T47D (cell line): ENCODE results near the gene RAG2.

ENCODE experiments used
- DNase-seq, 2 experiments: peaks; one replicate each; pipeline versions ENCODE4 v3.0.0 to v3.0.0-alpha.2; 2011 to 2012; ENCODE audit warnings: low read depth in 1 of 2, low spot score in 1 of 2
- JUND ChIP-seq: IDR thresholded peaks from 2 replicates; pipeline ENCODE4 v1.6.1; 2012; ENCODE audit warnings: low read depth
- in situ Hi-C: cut with HindIII; loops from 2 replicates; pipeline ENCODE4 v1.10.0; 2016; ENCODE audit warnings: low sequenced_read_pairs, low pct_unique_long_range_greater_than_20kb

The RAG2 gene

DNA sequence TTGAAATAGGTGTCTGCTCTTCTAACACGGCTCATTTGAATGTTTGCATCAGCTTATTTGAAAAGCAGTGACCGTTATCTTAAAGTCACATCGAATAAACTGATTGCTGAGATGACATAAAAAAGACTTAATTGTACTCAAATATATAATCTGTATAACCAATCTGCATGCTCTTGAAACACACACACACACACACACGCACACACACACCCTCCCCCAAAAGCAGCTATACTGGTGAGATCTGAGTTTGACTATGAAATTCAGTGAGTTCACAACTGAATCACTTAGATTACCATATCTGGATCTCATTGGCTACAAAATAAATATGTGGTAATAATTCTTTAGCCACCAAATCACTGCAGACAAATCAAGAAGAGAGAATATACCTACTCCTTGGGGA lies 7.5 kb downstream of the RAG2 start:
- no peak for TF ChIP-seq JUND
- no peak for DNase-seq
- in situ Hi-C loops: no loop called here

GRCh38 chr11:36588099-36588498 lies 9.9 kb downstream of the RAG2 start:
- no peak for TF ChIP-seq JUND
- no peak for DNase-seq
- in situ Hi-C loops: no loop called here

- no peak for DNase-seq
- no peak for TF ChIP-seq JUND
- in situ Hi-C loops: no loop called here
These were observed 11.5 kb downstream of the RAG2 start for GRCh38 chr11:36586543-36586942.

- TF ChIP-seq JUND: no peak
- no peak for DNase-seq
- in situ Hi-C loops: no loop called here
These were observed 14.4 kb downstream of the RAG2 start for GRCh38 chr11:36583667-36584066.

GRCh38 chr11:36581536-36581935 lies 16.5 kb downstream of the RAG2 start:
- no peak for DNase-seq
- in situ Hi-C loops: no loop called here
- no peak for TF ChIP-seq JUND

DNA sequence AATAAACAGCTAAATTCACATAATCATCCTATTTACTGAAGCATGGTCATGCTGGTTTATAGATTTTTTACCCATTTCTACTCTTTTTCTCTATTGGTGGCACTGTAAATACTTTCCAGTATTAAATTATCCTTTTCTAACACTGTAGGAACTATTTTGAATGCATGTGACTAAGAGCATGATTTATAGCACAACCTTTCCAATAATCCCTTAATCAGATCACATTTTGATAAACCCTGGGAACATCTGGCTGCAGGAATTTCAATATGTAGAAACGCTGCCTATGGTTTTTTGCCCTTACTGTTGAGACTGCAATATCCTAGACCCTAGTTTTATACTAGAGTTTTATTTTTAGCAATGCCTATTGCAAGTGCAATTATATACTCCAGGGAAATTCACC lies 19.6 kb downstream of the RAG2 start:
- TF ChIP-seq JUND: no peak
- DNase-seq: no peak
- in situ Hi-C loops: no loop called here

DNA sequence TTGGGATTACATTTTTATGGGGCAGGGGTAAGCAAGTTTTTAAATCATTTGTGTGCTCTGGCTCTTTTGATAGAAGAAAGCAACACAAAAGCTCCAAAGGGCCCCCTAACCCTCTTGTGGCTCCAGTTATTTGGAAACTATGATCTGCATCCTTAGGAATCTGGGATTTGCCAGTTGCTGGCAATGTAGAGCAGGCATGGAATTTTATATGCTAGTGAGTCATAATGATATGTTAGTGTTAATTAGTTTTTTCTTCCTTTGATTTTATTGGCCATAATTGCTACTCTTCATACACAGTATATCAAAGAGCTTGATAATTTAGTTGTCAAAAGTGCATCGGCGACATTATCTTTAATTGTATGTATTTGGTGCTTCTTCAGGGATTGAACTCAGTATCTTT lies 20.2 kb downstream of the RAG2 start:
- no peak for DNase-seq
- TF ChIP-seq JUND: no peak
- in situ Hi-C loops: no loop called here

DNA sequence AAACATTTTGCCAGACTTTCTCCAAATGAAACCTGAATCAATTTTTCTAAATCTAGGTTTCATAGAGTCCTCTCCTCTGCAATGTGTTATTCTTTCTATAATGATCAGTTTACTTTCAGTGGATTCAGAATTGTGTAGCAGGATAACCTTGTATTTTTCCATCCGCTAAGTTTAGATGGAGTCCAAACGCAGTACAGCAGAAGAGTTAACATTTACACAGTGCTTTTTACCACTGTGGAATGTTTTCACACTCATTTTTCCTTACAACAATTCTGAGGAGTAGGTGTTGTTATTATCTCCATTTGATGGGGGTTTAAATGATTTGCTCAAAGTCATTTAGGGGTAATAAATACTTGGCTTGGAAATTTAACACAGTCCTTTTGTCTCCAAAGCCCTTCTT lies 20.7 kb downstream of the RAG2 start:
- DNase-seq: no peak
- TF ChIP-seq JUND: no peak
- in situ Hi-C loops: no loop called here

- DNase-seq: no peak
- in situ Hi-C loops: no loop called here
- TF ChIP-seq JUND: no peak
These were observed 23.6 kb downstream of the RAG2 start for GRCh38 chr11:36574486-36574885.

GRCh38 chr11:36569095-36569494 lies 28.9 kb downstream of the RAG2 start:
- no peak for DNase-seq
- in situ Hi-C loops: no loop called here
- TF ChIP-seq JUND: no peak

- no peak for TF ChIP-seq JUND
- in situ Hi-C loops: no loop called here
- DNase-seq: no peak
These were observed 30.3 kb downstream of the RAG2 start, which contains the start of gene RAG1 for GRCh38 chr11:36567694-36568093. TSS of gene RAG1 (plus strand) at chr11:36568007. CDS start at chr11:36573305, 5,298 bp downstream.

DNA sequence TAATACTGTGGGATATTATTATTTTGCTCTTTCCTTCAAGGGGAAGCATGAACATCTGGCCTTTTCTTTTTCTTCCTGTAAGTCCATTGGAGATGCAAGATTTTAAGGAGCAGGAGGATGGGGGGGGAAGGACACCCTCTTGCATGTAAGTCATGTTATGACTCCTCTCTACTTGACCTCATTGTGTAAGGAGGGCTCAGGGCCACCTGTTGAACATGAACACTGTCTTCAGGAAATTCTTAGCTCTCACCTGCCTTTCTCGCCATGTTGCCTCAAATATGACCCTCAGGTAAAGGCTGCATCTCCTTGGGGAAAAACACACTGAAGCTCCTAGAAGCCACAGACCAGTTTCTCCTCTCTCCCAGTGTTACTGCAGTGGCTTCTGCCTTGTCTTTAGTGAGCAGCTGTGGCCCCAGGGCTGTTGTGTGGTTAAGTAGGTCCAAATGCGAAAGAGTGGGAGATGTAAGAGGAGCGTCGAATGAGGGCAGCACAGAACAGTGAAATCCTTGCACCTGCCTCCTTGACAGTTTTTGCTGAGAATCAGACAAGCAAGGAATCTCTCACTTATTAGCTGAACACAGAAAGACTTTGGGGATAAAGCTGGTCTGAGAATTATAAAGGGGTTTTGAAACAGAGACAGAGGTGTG lies 31.5 kb downstream of the RAG2 start:
- TF ChIP-seq JUND: no peak
- in situ Hi-C loops: no loop called here

DNA sequence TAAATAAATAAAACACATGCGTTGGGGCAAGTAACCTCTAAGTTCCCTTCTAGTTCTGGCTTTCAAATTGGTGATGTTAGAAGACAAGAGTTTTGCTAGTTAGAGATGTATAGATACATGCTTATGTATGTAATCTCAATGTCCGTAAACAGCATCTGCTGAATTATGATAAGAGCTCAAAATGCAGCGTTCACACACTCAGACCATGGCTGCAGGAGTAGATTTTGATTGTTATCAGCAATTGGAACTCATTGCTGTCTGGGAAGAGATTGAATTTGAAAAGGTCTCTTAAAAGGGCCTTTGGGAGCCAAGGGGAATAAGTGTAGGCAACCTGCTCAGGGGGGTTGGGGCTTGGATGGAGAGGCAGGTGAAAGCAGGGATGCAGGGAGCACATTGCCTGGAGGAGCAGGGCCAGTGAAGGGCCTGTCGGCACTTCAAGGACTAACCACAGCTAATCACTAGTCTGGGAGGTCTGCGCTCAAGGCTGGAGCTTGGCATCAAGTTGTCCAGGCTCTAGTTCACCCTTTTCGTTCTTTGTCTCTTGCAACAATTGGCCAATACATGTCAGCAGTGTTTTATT lies 32.9 kb downstream of the RAG2 start:
- no peak for DNase-seq
- TF ChIP-seq JUND: no peak
- in situ Hi-C loops: no loop called here

More for the DNA sequence above, 31.5 kb downstream of the RAG2 start:
- peak in 1 of 2 experiments; percentile 48 for DNase-seq
